GM12864 (cell line): ENCODE measurements around the gene GREB1L.
"Not testable (repeated sequence)": the region's sequence is repeated elsewhere in the genome, so short reads cannot be mapped to it uniquely, and the experiment has no call there.

Experiments
- DNase-seq: peaks from one replicate; pipeline ENCODE4 v3.0.0-alpha.2; 2011; ENCODE audit warnings: low read depth
- H3K4me3 ChIP-seq: 2 replicates; pipeline ENCODE4 v1.5.1; 2011; ENCODE audit warnings: mild to moderate bottlenecking, low read depth, low read length, control low read depth
- TF ChIP-seq, protein P1 (sequence below): IDR thresholded peaks from 2 replicates; pipeline ENCODE4 v1.5.1; 2011; ENCODE audit warnings: low read depth, mild to moderate bottlenecking, moderate library complexity, low read length, control low read depth, inconsistent platforms; ENCODE audit errors: missing control alignments

Gene GREB1L

DNA sequence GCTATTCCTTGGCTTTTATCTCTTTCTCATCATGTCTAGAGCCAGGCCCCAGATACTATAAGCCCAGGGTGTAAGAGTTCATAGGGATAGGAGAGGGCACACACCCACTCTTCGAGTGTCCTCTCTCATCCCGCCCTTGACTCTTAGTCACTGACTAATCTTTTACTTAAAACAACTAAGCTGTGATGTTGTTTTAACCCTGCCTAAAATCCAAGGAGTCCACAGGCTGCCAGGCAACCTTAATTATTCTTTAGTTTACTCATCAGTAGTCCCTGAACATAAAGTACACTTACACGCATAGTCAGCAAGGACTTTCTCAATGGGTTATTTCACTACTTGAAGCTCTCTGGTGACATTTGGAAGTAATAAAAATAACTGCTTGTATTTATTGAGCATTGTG, 28.4 kb downstream of the GREB1L start:
- no peak overlapping the region for H3K4me3 ChIP-seq
- TF ChIP-seq, protein P1, sequence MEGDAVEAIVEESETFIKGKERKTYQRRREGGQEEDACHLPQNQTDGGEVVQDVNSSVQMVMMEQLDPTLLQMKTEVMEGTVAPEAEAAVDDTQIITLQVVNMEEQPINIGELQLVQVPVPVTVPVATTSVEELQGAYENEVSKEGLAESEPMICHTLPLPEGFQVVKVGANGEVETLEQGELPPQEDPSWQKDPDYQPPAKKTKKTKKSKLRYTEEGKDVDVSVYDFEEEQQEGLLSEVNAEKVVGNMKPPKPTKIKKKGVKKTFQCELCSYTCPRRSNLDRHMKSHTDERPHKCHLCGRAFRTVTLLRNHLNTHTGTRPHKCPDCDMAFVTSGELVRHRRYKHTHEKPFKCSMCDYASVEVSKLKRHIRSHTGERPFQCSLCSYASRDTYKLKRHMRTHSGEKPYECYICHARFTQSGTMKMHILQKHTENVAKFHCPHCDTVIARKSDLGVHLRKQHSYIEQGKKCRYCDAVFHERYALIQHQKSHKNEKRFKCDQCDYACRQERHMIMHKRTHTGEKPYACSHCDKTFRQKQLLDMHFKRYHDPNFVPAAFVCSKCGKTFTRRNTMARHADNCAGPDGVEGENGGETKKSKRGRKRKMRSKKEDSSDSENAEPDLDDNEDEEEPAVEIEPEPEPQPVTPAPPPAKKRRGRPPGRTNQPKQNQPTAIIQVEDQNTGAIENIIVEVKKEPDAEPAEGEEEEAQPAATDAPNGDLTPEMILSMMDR, result no peak
- DNase-seq, result no peak

DNA sequence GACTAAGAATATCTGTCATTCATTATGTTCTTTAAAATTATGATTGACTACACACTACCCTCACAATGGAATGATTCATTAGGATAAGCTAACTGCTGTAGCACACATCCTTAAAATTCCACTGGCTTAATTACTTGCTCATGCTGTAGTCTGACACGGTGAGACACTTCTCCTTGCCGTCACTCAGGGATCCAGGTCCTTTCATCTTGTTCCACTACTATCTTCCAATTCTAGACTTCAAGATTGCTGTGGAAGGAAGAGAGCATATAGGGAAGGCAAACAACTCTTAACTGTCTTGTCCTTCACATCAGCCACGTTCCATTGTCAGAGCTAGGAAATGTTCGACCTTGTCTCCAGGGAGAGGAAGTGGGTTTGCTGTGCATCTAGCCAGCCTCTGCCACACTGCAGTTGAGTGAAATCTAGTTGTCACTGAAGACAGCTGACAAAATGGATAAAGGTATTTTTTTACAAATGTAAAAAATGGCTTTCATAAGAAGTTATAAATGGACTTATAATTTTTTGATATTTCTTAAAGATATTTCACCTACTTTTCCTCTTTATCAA, 30.1 kb downstream of the GREB1L start:
- H3K4me3 ChIP-seq, result no peak overlapping the region
- TF ChIP-seq, protein P1, result no peak
- no peak for DNase-seq

DNA sequence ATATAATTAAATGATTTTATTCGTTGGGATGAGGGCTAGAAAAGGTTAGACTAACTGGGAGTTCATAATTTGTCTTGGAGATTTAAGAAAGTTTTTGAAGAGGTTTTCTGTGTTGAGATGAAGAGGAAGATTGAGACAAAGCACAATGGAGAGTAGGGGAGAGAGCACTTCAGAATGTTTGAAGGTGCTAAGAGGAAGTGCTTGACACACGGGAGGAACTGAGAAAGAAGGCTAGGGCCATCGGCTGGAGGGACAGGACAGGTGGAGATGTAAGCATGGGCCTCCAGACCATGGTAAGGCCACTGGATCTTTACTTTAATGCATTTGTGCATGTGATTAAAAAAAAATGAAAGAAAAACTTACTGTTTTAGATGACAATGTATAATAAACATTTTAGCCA, 31.5 kb downstream of the GREB1L start:
- no peak overlapping the region for H3K4me3 ChIP-seq
- TF ChIP-seq, protein P1, result no peak
- DNase-seq, result no peak

DNA sequence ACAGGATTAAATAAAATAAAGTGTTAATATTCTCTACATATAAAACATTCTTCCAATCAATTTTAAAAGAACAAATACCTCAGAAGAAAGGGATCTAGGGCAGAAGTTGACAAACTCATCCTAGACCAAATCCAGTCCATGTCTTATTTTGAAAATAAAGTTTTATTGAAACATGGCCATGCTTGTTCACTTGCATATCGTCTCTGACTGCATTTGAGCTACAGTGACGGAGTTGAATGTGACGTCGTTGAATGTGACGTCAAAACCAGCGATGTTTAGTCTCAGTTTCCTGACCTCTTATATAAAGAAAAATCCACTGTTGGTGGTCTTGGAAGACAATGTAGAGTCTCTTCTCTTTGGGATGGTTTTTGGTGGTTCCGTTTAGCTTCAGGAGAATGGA, 33.6 kb downstream of the GREB1L start:
- H3K4me3 ChIP-seq, result no peak overlapping the region
- DNase-seq, result no peak
- TF ChIP-seq, protein P1, result no peak

DNA sequence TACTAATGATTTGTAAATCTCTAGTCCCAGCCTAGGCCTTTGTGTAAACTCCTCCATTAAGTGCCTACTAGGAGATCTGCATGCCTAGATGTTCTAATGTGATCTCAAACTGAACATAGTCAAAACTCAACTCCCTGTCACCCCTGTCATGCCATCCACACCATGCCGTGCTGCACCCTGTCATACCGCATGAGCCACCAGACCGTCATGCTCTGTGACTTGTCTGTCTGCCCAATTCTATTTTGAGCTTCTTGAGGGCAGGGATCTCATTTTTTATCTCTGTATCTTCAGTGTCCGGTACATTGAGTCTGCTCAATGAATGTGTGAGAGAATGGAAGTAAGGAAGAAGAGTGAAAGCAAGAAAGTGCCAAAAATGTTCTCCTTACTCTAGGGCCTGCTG, 35.5 kb downstream of the GREB1L start:
- no peak for DNase-seq
- TF ChIP-seq, protein P1, result no peak
- H3K4me3 ChIP-seq, result no peak overlapping the region

DNA sequence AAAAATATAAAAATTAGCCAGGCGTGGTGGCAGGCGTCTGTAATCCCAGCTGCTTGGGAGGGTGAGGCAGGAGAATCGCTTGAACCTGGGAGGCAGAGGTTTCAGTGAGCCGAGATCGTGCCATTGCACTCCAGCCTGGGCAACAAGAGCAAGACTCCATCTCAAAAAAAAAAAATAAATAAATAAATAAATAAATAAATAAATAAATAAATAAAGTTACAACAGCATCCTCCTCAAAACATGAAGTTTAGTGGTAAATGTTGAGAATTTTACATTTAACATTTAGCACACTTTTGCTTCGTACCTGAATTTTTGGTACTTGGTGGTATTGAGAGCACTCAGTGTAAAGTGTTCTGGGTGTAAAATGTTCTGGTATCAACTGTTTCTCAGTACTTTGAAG, 36.2 kb downstream of the GREB1L start:
- DNase-seq, H3K4me3 ChIP-seq: not testable (repeated sequence)

DNA sequence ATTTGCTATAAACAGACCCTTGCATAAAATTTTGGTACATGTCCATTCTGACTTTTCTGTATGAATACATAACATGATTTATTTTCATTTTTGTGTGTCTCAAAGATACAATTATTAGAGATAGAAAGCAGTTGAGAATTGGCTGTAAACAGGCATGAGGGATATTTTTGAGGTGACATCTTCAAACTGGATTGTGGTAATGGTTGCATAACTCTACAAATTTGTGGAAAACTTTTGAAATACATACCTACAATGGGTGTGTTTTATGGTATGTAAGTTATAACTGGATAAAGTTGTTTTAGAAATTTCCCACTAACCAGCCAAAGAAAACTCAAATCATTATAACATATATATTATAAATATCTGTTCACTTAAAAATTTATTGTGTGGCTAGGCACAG, 39.6 kb downstream of the GREB1L start:
- no peak overlapping the region for H3K4me3 ChIP-seq
- DNase-seq, result no peak

More for the DNA sequence above, 39.6 kb downstream of the GREB1L start:
- TF ChIP-seq, protein P1, result no peak
